ENCODE results near the gene MBIP.
"Not testable (repeated sequence)": the region's sequence is repeated elsewhere in the genome, so short reads cannot be mapped to it uniquely, and the experiment has no call there.

The MBIP gene

GRCh38 chr14:36320200-36320896 is at the start of gene MBIP:
Gene MBIP (minus strand): TSS chr14:36320637. CDS start chr14:36320588, 49 bp downstream.
- peak; percentile 93 for DNase-seq

- no peak for DNase-seq
Measured at GRCh38 chr14:36367985-36368774, 47.7 kb upstream of the MBIP start.

- peak; percentile 38 for DNase-seq
Measured at GRCh38 chr14:36365766-36366165, 45.3 kb upstream of the MBIP start.

- no peak for DNase-seq
Measured at GRCh38 chr14:36363704-36364103, 43.3 kb upstream of the MBIP start.

- no peak for DNase-seq
Measured at GRCh38 chr14:36362648-36363047, 42.2 kb upstream of the MBIP start.

- no peak for DNase-seq
Measured at GRCh38 chr14:36361210-36361853, 40.9 kb upstream of the MBIP start.

- DNase-seq, result no peak
Measured at GRCh38 chr14:36356862-36357261, 36.4 kb upstream of the MBIP start.

- peak; percentile 63 for DNase-seq
Measured at GRCh38 chr14:36346052-36346451, 25.6 kb upstream of the MBIP start.

- no peak for DNase-seq
Measured at GRCh38 chr14:36344211-36344610, 23.8 kb upstream of the MBIP start.

GRCh38 chr14:36341811-36342210 is 21.4 kb upstream of the MBIP start:
- DNase-seq, result not testable (repeated sequence)

GRCh38 chr14:36340276-36340890 is 19.9 kb upstream of the MBIP start:
- no peak for DNase-seq

- no peak for DNase-seq
Measured at GRCh38 chr14:36339816-36340215, 19.4 kb upstream of the MBIP start.

- DNase-seq, result no peak
Measured at GRCh38 chr14:36333119-36333518, 12.7 kb upstream of the MBIP start.

- not testable (repeated sequence) for DNase-seq
Measured at GRCh38 chr14:36327573-36327972, 7.1 kb upstream of the MBIP start.

GRCh38 chr14:36325853-36326252 is 5.4 kb upstream of the MBIP start:
- no peak for DNase-seq

- no peak for DNase-seq
Measured at GRCh38 chr14:36324897-36325296, 4.5 kb upstream of the MBIP start.

- no peak for DNase-seq
Measured at GRCh38 chr14:36320897-36321381, 502 bp upstream of the MBIP start.

GRCh38 chr14:36319899-36320199 is 588 bp downstream of the MBIP start:
- DNase-seq, result no peak

GRCh38 chr14:36317650-36318049 is 2.8 kb downstream of the MBIP start:
- no peak for DNase-seq

- peak; percentile 44 for DNase-seq
Measured at GRCh38 chr14:36316131-36316530, 4.3 kb downstream of the MBIP start.

- peak; percentile 71 for DNase-seq
Measured at GRCh38 chr14:36315159-36315853, 5.1 kb downstream of the MBIP start.

- no peak for DNase-seq
Measured at GRCh38 chr14:36313898-36314297, 6.5 kb downstream of the MBIP start.

GRCh38 chr14:36313206-36313605 is 7.2 kb downstream of the MBIP start:
- peak; percentile 60 for DNase-seq
